HG03565 (cell line): Measurements from ENCODE around the gene CAND1.

ENCODE experiments used
- ATAC-seq: cut with Tn5 transposase; IDR thresholded peaks from one replicate; pipeline ENCODE4 v1.9.1; 2021; ENCODE audit warnings: mild to moderate bottlenecking, moderate library complexity; ENCODE audit not compliant: unreplicated experiment

The CAND1 gene

GRCh38 chr12:67268896-67269632 lies at the start of gene CAND1:
Gene CAND1, plus strand, starts transcription at chr12:67269358. Its CDS starts 360 bp downstream, at chr12:67269718.
- ATAC-seq, result peak; percentile 62

- no peak for ATAC-seq
These were observed 49.1 kb upstream of the CAND1 start for GRCh38 chr12:67220065-67220464.

- no peak for ATAC-seq
These were observed 46.9 kb upstream of the CAND1 start for GRCh38 chr12:67222302-67222701.

GRCh38 chr12:67223225-67223624 lies 45.9 kb upstream of the CAND1 start:
- no peak for ATAC-seq

- no peak for ATAC-seq
These were observed 31.9 kb upstream of the CAND1 start for GRCh38 chr12:67237231-67237630.

GRCh38 chr12:67239061-67239460 lies 30.1 kb upstream of the CAND1 start:
- no peak for ATAC-seq

- ATAC-seq, result no peak
These were observed 27.7 kb upstream of the CAND1 start for GRCh38 chr12:67241482-67241881.

GRCh38 chr12:67243260-67243659 lies 25.9 kb upstream of the CAND1 start:
- ATAC-seq, result no peak

GRCh38 chr12:67245571-67245970 lies 23.6 kb upstream of the CAND1 start:
- ATAC-seq, result no peak

GRCh38 chr12:67251012-67251411 lies 18.1 kb upstream of the CAND1 start:
- no peak for ATAC-seq

GRCh38 chr12:67254372-67255026 lies 14.7 kb upstream of the CAND1 start:
- no peak for ATAC-seq

- ATAC-seq, result no peak
These were observed 12.5 kb upstream of the CAND1 start for GRCh38 chr12:67256649-67257048.

GRCh38 chr12:67263471-67263870 lies 5.7 kb upstream of the CAND1 start:
- no peak for ATAC-seq

GRCh38 chr12:67268335-67268895 lies 743 bp upstream of the CAND1 start:
- peak; percentile 74 for ATAC-seq

GRCh38 chr12:67269633-67270573 lies 745 bp downstream of the CAND1 start:
- peak; percentile 1 for ATAC-seq

- no peak for ATAC-seq
These were observed 1.5 kb downstream of the CAND1 start for GRCh38 chr12:67270622-67271021.

GRCh38 chr12:67271976-67272375 lies 2.8 kb downstream of the CAND1 start:
- ATAC-seq, result no peak

- ATAC-seq, result no peak
These were observed 5.0 kb downstream of the CAND1 start for GRCh38 chr12:67274186-67274585.

- no peak for ATAC-seq
These were observed 6.3 kb downstream of the CAND1 start for GRCh38 chr12:67275380-67275913.

- no peak for ATAC-seq
These were observed 7.3 kb downstream of the CAND1 start for GRCh38 chr12:67276421-67276820.

GRCh38 chr12:67279637-67280036 lies 10.5 kb downstream of the CAND1 start:
- no peak for ATAC-seq
